Caco-2 (cell line): ENCODE measurements around the gene PURA. TPM values are rescaled to one million over a fixed set of nuclear protein-coding genes. Genes with fewer than 3 reads are reported as not detected.

Experiments
- BruUV-seq: library from RNA; stranded (reverse); fragments of 400-500 nt; replicated peaks from 2 replicates; lab custom pipeline; 2021; lab: Mats Ljungman, UMichigan
- CTCF ChIA-PET: fragments of 300-600 bp; sonication (Branson Sonifier 250); formaldehyde crosslinking; loops from one replicate; lab custom pipeline; 2022; ENCODE audit warnings: antibody characterized with exemption; lab: Charles Lee
- POLR2A ChIA-PET: fragments of 300-600 bp; sonication (Branson Sonifier 250); formaldehyde crosslinking; loops from one replicate; lab custom pipeline; 2022; ENCODE audit warnings: antibody characterized with exemption; lab: Charles Lee
- DNase-seq, 2 experiments: peaks; one replicate each; pipeline versions ENCODE4 v3.0.0 to v3.0.0-alpha.2; 2020 to 2022
- H3K27me3 ChIP-seq: replicated peaks from 2 replicates; pipeline ENCODE4 v1.6.0; 2011; ENCODE audit warnings: low read length; ENCODE audit not compliant: control insufficient read depth, insufficient read depth
- H3K36me3 ChIP-seq: 2 replicates; pipeline ENCODE4 v1.5.1; 2011; ENCODE audit warnings: low read length; ENCODE audit not compliant: control insufficient read depth, insufficient read depth
- H3K4me1 ChIP-seq: fragments of 250-450 bp; sonication (Bioruptor Pico); 2 replicates; pipeline ENCODE4 v1.5.1; 2020; ENCODE audit warnings: mild to moderate bottlenecking
- H3K4me3 ChIP-seq: 2 replicates; pipeline ENCODE4 v1.5.1; 2011; ENCODE audit warnings: low read depth, mild to moderate bottlenecking, control low read depth, low read length
- H3K9me3 ChIP-seq: fragments of 250-450 bp; sonication (Bioruptor Pico); 2 replicates; pipeline ENCODE4 v1.5.1; 2020; ENCODE audit warnings: mild to moderate bottlenecking, moderate library complexity
- H3K27ac Mint-ChIP-seq: one replicate; pipeline ENCODE4 v1.8.0; 2022; ENCODE audit warnings: mixed read lengths; ENCODE audit not compliant: unreplicated experiment
- H3K27me3 Mint-ChIP-seq: one replicate; pipeline ENCODE4 v1.8.0; 2022; ENCODE audit warnings: mixed read lengths; ENCODE audit not compliant: insufficient read depth, unreplicated experiment
- H3K36me3 Mint-ChIP-seq: one replicate; pipeline ENCODE4 v1.8.0; 2022; ENCODE audit warnings: mild to moderate bottlenecking, mixed read lengths; ENCODE audit not compliant: insufficient read depth, unreplicated experiment
- H3K4me1 Mint-ChIP-seq: one replicate; pipeline ENCODE4 v1.8.0; 2022; ENCODE audit warnings: low read depth, mixed read lengths; ENCODE audit not compliant: unreplicated experiment
- H3K4me3 Mint-ChIP-seq: one replicate; pipeline ENCODE4 v1.8.0; 2022; ENCODE audit warnings: mild to moderate bottlenecking, moderate library complexity, mixed read lengths; ENCODE audit not compliant: unreplicated experiment
- H3K9me3 Mint-ChIP-seq: one replicate; pipeline ENCODE4 v1.8.0; 2022; ENCODE audit warnings: mixed read lengths; ENCODE audit not compliant: unreplicated experiment
- CTCF ChIP-seq, 2 experiments: fragments of 200-600 bp in 1 of 2; IDR thresholded peaks; 1 replicate in 1 of 2; 2 replicates in 1 of 2; pipeline versions ENCODE4 v1.5.1 to v1.8.0; 2011 to 2022; ENCODE audit warnings: antibody characterized with exemption in 1 of 2, control low read depth in 1 of 2, inconsistent platforms in 1 of 2, low read depth in 1 of 2, low read length in 1 of 2, mild to moderate bottlenecking in 1 of 2, moderate library complexity in 1 of 2; ENCODE audit not compliant: insufficient read depth in 1 of 2, severe bottlenecking in 1 of 2, unreplicated experiment in 1 of 2
- intact Hi-C: fragments of 100-400 bp; cut with micrococcal nuclease; formaldehyde crosslinking; loops from one replicate; pipeline ENCODE4 v1.10.0; 2022; ENCODE audit not compliant: unreplicated experiment
- total RNA-seq: library from RNA; stranded (reverse); gene quantifications from 2 replicates; pipeline ENCODE4 v1.2.3, GENCODE V29; 2022

Gene PURA
- total RNA-seq, 1 experiment from 2014 or later = 14.5 TPM

DNA sequence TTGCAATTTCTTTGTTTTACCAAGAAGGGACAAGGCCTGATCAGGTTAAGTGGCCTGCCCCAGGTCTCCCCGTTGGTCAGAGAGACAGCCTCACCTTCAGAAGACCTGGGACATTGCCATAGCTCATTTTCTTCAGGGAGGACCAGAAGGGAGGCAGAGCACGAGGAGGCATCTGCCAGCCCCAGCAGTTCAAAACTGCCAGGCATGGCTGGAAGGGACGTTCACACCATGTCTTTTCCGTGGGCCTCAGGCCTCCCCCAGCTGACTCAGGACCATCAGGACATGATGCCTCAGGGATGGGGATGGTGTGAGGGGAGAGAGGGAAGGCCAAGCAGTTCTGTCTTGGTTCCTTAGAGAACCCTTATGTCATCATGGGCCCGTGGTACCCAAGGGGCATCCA is 28.3 kb downstream of the PURA start:
- ChIA-PET POLR2A (no interaction called here), CTCF (interaction anchor here (0.6 to 1.0 kb wide), 2 partner anchors 10 to 29 kb away, joined by 3 read pairs; no protein-coding TSS in a partner anchor)
- Histone ChIP-seq H3K4me3 (no peak overlapping the region), H3K4me1 (no peaks in the 10 kb centered on the region), H3K36me3 (no peaks in the 10 kb centered on the region), H3K27me3 (no peaks in the 10 kb centered on the region), H3K9me3 (no peaks in the 10 kb centered on the region)
- no peaks in the 10 kb centered on the region for H3K27me3 Mint-ChIP-seq
- H3K9me3 Mint-ChIP-seq = no peaks in the 10 kb centered on the region
- BruUV-seq = no TSS peak
- intact Hi-C loops = loop anchor here (5.0 kb wide), 1 partner anchor 35 kb away; no protein-coding TSS in a partner anchor
- no peak for DNase-seq
- TF ChIP-seq CTCF (IDR thresholded peaks at IDR 0.05; ENCODE audit: insufficient read depth in 1 of 2, low read depth in 1 of 2, low read length in 1 of 2, severe bottlenecking in 1 of 2, unreplicated experiment in 1 of 2) = no peak
- no peaks in the 10 kb centered on the region for H3K4me1 Mint-ChIP-seq
- H3K36me3 Mint-ChIP-seq = no peaks in the 10 kb centered on the region
- no peak overlapping the region for H3K27ac Mint-ChIP-seq
- H3K4me3 Mint-ChIP-seq = no peak overlapping the region

DNA sequence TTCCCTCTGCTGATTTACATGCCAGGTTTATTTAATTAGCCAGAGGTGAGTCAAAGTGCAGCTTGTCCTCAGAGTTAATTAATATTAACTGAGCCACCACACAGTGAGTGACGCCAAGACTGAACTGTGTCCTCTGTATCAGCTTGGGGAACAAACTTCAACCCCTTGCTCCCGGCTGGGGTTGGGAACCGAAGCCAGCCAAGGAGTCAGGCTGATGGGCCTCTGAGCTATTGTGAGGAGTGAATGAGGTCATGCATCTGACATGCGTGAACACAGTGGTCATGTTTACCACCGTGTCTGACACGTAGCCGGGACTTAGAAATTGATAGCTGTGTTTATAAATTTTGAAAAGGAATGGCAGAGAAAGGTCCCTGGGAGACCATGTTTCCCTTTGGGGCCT is 28.9 kb downstream of the PURA start:
- no peaks in the 10 kb centered on the region for H3K36me3 ChIP-seq
- Mint-ChIP-seq H3K4me1 (no peaks in the 10 kb centered on the region), H3K9me3 (no peaks in the 10 kb centered on the region), H3K27me3 (no peaks in the 10 kb centered on the region), H3K27ac (no peak overlapping the region), H3K36me3 (no peaks in the 10 kb centered on the region), H3K4me3 (no peak overlapping the region)
- no peak overlapping the region for H3K4me3 ChIP-seq
- no peak for DNase-seq
- BruUV-seq = no TSS peak
- CTCF ChIA-PET = no interaction called here
- TF ChIP-seq CTCF (IDR thresholded peaks at IDR 0.05; ENCODE audit: insufficient read depth in 1 of 2, low read depth in 1 of 2, low read length in 1 of 2, severe bottlenecking in 1 of 2, unreplicated experiment in 1 of 2) = no peak
- H3K4me1 ChIP-seq = no peaks in the 10 kb centered on the region
- POLR2A ChIA-PET = interaction anchor here (0.5 kb wide), 1 partner anchor 35 kb away, joined by 7 read pairs; no protein-coding TSS in a partner anchor
- intact Hi-C loops = loop anchor here (5.0 kb wide), 1 partner anchor 36 kb away; no protein-coding TSS in a partner anchor
- H3K27me3 ChIP-seq = no peaks in the 10 kb centered on the region
- no peaks in the 10 kb centered on the region for H3K9me3 ChIP-seq

GRCh38 chr5:140143521-140144258 is 29.8 kb downstream of the PURA start:
- intact Hi-C loops = loop anchor here (1.0 to 5.0 kb wide), 3 partner anchors 14 to 70 kb away; no protein-coding TSS in a partner anchor
- TF ChIP-seq CTCF (IDR thresholded peaks at IDR 0.05; ENCODE audit: insufficient read depth in 1 of 2, low read depth in 1 of 2, low read length in 1 of 2, severe bottlenecking in 1 of 2, unreplicated experiment in 1 of 2) = no peak
- H3K4me1 ChIP-seq = no peaks in the 10 kb centered on the region
- CTCF ChIA-PET = interaction anchor here (0.7 to 1.9 kb wide), 10 partner anchors 9 to 1497 kb away, joined by 3 to 7 read pairs (median 4); no protein-coding TSS in a partner anchor
- POLR2A ChIA-PET = interaction anchor here (0.5 kb wide), 1 partner anchor 36 kb away, joined by 7 read pairs; no protein-coding TSS in a partner anchor
- no peaks in the 10 kb centered on the region for H3K36me3 Mint-ChIP-seq
- H3K27me3 ChIP-seq = no peaks in the 10 kb centered on the region
- no peaks in the 10 kb centered on the region for H3K4me1 Mint-ChIP-seq
- no peaks in the 10 kb centered on the region for H3K9me3 Mint-ChIP-seq
- no peak overlapping the region for H3K27ac Mint-ChIP-seq
- no peak overlapping the region for H3K4me3 ChIP-seq
- no peak overlapping the region for H3K4me3 Mint-ChIP-seq
- no peak for DNase-seq
- no peaks in the 10 kb centered on the region for H3K27me3 Mint-ChIP-seq
- H3K9me3 ChIP-seq = no peaks in the 10 kb centered on the region
- H3K36me3 ChIP-seq = no peaks in the 10 kb centered on the region
- no TSS peak for BruUV-seq
